ENCODE data around the gene ASB2. TPM values are rescaled to one million over a fixed set of nuclear protein-coding genes. Genes with fewer than 3 reads are reported as not detected.

The ASB2 gene
- total RNA-seq, 1 donor from 2014 or later: not detected

GRCh38 chr14:93945070-93945399, 31.3 kb downstream of the ASB2 start:
- DNase-seq: no peak

- no peak for DNase-seq
Observed at GRCh38 chr14:93944348-93945069, 31.9 kb downstream of the ASB2 start.

GRCh38 chr14:93943930-93944329, 32.4 kb downstream of the ASB2 start:
- DNase-seq: no peak

GRCh38 chr14:93943052-93943451, 33.3 kb downstream of the ASB2 start:
- DNase-seq: no peak

- DNase-seq: peak; percentile 62
Observed at GRCh38 chr14:93941293-93941910, 35.0 kb downstream of the ASB2 start.

GRCh38 chr14:93940437-93940836, 35.9 kb downstream of the ASB2 start:
- DNase-seq: no peak

- peak; percentile 85 for DNase-seq
Observed at GRCh38 chr14:93939304-93940229, 36.8 kb downstream of the ASB2 start.

GRCh38 chr14:93938751-93939303, 37.5 kb downstream of the ASB2 start:
- no peak for DNase-seq

- no peak for DNase-seq
Observed at GRCh38 chr14:93937519-93937918, 38.9 kb downstream of the ASB2 start.

- DNase-seq: no peak
Observed at GRCh38 chr14:93936926-93937325, 39.4 kb downstream of the ASB2 start.

- DNase-seq: peak; percentile 46
Observed at GRCh38 chr14:93936245-93936644, 40.1 kb downstream of the ASB2 start.

GRCh38 chr14:93935213-93935612, 41.2 kb downstream of the ASB2 start:
- DNase-seq: no peak

- no peak for DNase-seq
Observed at GRCh38 chr14:93932642-93933041, 43.7 kb downstream of the ASB2 start.

- DNase-seq: no peak
Observed at GRCh38 chr14:93930989-93931307, 45.4 kb downstream of the ASB2 start.

GRCh38 chr14:93930296-93930988, 45.9 kb downstream of the ASB2 start:
- DNase-seq: no peak

GRCh38 chr14:93929657-93930056, 46.7 kb downstream of the ASB2 start:
- DNase-seq: no peak

GRCh38 chr14:93929048-93929535, 47.3 kb downstream of the ASB2 start:
- no peak for DNase-seq

GRCh38 chr14:93928184-93929047, 48.0 kb downstream of the ASB2 start:
- DNase-seq: no peak

- no peak for DNase-seq
Observed at GRCh38 chr14:93927800-93928145, 48.6 kb downstream of the ASB2 start.

- DNase-seq: no peak
Observed at GRCh38 chr14:93926873-93927799, 49.2 kb downstream of the ASB2 start, which contains the start of gene FAM181A. TSS of gene FAM181A (plus strand) at chr14:93927344. CDS start at chr14:93928286, 942 bp downstream.
